ENCODE results near the gene RAD51B. TPM values are rescaled to one million over a fixed set of nuclear protein-coding genes. Genes with fewer than 3 reads are reported as not detected.

The RAD51B gene
- polyA plus RNA-seq, 3 donors: 2.4 to 4.9 (median 3.3) TPM

GRCh38 chr14:68518166-68518565 is 698.6 kb downstream of the RAD51B start:
- H3K27ac ChIP-seq (ENCODE audit: low read depth, low read length): no peak overlapping the region
- whole genome bisulfite sequencing, 3 donors: 39 to 84% (median 80%) methylated on average over 8 of the region's 8 CpGs

GRCh38 chr14:68518761-68519670 is 699.4 kb downstream of the RAD51B start:
- 21 to 62% (median 50%) methylated on average over 7 of the region's 7 CpGs for WGBS, 3 donors
- H3K27ac ChIP-seq (ENCODE audit: low read depth, low read length): no peak overlapping the region

GRCh38 chr14:68519671-68520187 is 700.1 kb downstream of the RAD51B start:
- no peak overlapping the region for H3K27ac ChIP-seq (ENCODE audit: low read depth, low read length)

GRCh38 chr14:68520637-68521556 is 701.3 kb downstream of the RAD51B start:
- no peak overlapping the region for H3K27ac ChIP-seq (ENCODE audit: low read depth, low read length)
- 40 to 88% (median 81%) methylated on average over 5 of the region's 5 CpGs for WGBS, 3 donors

More at GRCh38 chr14:68519671-68520187, 700.1 kb downstream of the RAD51B start:
- 44 to 66% (median 63%) methylated on average over 5 of the region's 5 CpGs for WGBS, 3 donors

- 33 to 83% (median 70%) methylated on average over 1 of the region's 1 CpG for WGBS, 3 donors
- no peak overlapping the region for H3K27ac ChIP-seq (ENCODE audit: low read depth, low read length)
Measured at GRCh38 chr14:68521557-68521901, 702.0 kb downstream of the RAD51B start.

GRCh38 chr14:68521961-68522509 is 702.5 kb downstream of the RAD51B start:
- WGBS, 3 donors: 60 to 71% (median 62%) methylated on average over 8 of the region's 8 CpGs
- no peak overlapping the region for H3K27ac ChIP-seq (ENCODE audit: low read depth, low read length)

GRCh38 chr14:68522510-68523325 is 703.1 kb downstream of the RAD51B start:
- no peak overlapping the region for H3K27ac ChIP-seq (ENCODE audit: low read depth, low read length)
- 60 to 78% (median 66%) methylated on average over 5 of the region's 5 CpGs for WGBS, 3 donors

GRCh38 chr14:68523326-68523610 is 703.7 kb downstream of the RAD51B start:
- WGBS, 3 donors: 85 to 92% (median 86%) methylated on average over 4 of the region's 4 CpGs
- no peak overlapping the region for H3K27ac ChIP-seq (ENCODE audit: low read depth, low read length)

GRCh38 chr14:68523989-68524725 is 704.6 kb downstream of the RAD51B start:
- WGBS, 3 donors: 35 to 59% (median 56%) methylated on average over 12 of the region's 12 CpGs
- no peak overlapping the region for H3K27ac ChIP-seq (ENCODE audit: low read depth, low read length)

GRCh38 chr14:68525516-68525915 is 705.9 kb downstream of the RAD51B start:
- no peak overlapping the region for H3K27ac ChIP-seq (ENCODE audit: low read depth, low read length)
- 96 to 97% (median 96%) methylated on average over 4 of the region's 4 CpGs for WGBS, 3 donors

GRCh38 chr14:68526512-68527091 is 707.0 kb downstream of the RAD51B start:
- no peak overlapping the region for H3K27ac ChIP-seq (ENCODE audit: low read depth, low read length)
- WGBS, 3 donors: 60 to 82% (median 80%) methylated on average over 8 of the region's 8 CpGs

GRCh38 chr14:68527329-68527851 is 707.8 kb downstream of the RAD51B start:
- WGBS, 3 donors: 50 to 88% (median 70%) methylated on average over 1 of the region's 1 CpG
- H3K27ac ChIP-seq (ENCODE audit: low read depth, low read length): no peak overlapping the region

- H3K27ac ChIP-seq (ENCODE audit: low read depth, low read length): no peak overlapping the region
Measured at GRCh38 chr14:68528040-68528687, 708.6 kb downstream of the RAD51B start.

GRCh38 chr14:68530443-68530842 is 710.9 kb downstream of the RAD51B start:
- H3K27ac ChIP-seq (ENCODE audit: low read depth, low read length): no peak overlapping the region
- 0 to 100% (median 100%) methylated on average over 1 of the region's 1 CpG for WGBS, 3 donors

More at GRCh38 chr14:68528040-68528687, 708.6 kb downstream of the RAD51B start:
- WGBS, 3 donors: 83 to 88% (median 87%) methylated on average over 2 of the region's 2 CpGs

GRCh38 chr14:68532496-68532895 is 712.9 kb downstream of the RAD51B start:
- no peak overlapping the region for H3K27ac ChIP-seq (ENCODE audit: low read depth, low read length)

GRCh38 chr14:68534276-68534675 is 714.7 kb downstream of the RAD51B start:
- H3K27ac ChIP-seq (ENCODE audit: low read depth, low read length): no peak overlapping the region
- WGBS, 3 donors: 95% methylated on average over 3 of the region's 3 CpGs

Data from adipose tissue (tissue), 3 donors.